GM18858 (cell line): ENCODE results near the gene GEMIN7.
"Not testable (repeated sequence)": the region's sequence is repeated elsewhere in the genome, so short reads cannot be mapped to it uniquely, and the experiment has no call there.

Experiments used
- ATAC-seq: cut with Tn5 transposase; IDR thresholded peaks from one replicate; pipeline ENCODE4 v1.9.1; 2021; ENCODE audit not compliant: unreplicated experiment

Gene GEMIN7

GRCh38 chr19:45102481-45102880 lies 23.4 kb downstream of the GEMIN7 start:
- ATAC-seq: no peak

GRCh38 chr19:45103156-45103507 lies 24.1 kb downstream of the GEMIN7 start:
- ATAC-seq: no peak

DNA sequence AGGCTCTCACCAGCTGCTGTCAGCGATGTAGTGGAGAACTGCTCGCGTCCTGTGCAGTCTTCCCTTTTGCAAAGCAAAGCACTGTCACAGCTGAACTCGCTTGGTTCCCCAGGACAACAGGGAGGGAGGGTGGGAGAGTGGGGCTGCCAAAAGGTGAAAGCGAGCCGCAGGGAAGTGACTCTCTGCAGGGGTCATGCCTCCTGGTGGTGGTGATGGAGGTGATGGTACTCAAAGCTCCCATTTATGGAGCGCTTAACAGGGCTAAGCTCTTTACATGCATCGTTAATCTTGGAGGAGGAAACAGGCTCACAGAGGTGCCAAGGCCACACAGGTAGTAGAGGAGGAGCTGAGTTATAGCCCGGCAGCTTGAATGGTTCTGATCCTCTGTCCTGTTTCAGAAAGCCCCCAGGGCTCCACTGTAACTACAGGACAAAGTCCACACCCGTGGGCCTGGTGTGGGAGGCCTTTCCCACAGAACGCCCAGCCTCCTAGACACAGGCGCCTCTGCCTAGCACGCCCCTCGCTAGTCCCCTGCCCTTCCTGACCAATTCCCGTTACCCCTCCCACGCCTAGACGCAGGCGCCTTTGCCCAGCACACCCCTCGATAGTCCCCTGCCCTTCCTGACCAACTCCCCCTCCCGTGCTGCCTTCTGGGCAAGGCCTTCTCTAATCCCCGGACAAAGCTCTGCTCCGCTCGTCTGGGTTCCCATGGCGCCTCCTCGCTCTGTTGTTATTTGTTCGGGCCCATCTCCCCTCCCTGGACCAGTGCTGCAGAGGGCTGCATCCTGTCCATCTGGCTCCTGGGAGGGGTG lies 24.7 kb downstream of the GEMIN7 start:
- ATAC-seq: no peak

DNA sequence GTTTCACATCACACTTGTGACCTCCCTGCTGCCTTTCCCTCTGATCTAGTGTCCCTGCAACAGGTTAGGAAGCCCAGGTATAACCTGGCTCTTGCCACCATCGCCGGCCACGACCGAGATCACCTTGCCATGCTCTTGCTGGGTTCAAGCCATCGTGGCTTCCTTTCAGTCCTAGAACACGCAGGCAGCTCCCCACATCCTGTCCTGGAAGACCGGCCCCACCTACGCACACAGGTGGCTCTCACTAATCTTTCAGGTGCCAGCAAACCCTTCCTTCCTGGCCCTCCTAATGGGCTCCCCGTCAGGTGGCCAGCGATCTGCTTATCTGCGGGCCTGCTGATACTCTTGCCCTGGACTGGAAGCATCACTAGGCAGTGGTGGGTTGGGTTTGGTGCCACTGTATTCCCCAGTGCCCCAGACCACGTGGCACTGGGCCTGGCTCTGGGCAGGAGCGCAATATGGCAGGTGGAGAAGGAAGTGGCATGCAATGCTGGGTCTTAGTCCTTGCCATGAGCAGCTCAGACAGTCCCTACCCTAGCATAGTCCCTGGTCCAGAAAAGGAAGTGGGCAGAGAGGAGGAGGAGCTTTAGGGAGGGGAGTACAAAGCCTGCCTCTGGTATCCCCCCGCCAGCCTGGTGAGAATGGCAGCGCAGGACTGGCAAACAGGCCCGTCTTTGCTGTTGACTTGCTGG lies 25.7 kb downstream of the GEMIN7 start:
- no peak for ATAC-seq

DNA sequence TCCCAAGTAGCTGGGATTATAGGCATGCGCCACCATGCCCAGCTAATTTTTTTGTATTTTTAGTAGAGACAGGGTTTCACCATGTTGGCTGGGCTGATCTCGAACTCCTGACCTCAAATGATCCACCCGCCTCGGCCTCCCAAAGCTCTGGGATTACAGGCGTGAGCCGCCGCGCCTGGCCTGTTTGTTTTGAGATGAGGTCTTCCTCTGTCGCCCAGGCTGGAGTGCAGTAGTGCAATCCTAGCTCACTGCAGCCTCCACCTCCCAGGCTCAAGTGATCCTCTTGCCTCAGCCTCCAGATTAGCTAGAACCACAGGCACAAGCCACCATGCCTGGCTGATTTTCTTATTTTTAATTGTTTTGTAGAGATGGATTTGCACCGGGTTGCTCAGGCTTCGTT lies 27.3 kb downstream of the GEMIN7 start:
- not testable (repeated sequence) for ATAC-seq

GRCh38 chr19:45107621-45108150 lies 28.6 kb downstream of the GEMIN7 start:
- no peak for ATAC-seq

- ATAC-seq: no peak
Observed at GRCh38 chr19:45110851-45111266, 31.8 kb downstream of the GEMIN7 start.

DNA sequence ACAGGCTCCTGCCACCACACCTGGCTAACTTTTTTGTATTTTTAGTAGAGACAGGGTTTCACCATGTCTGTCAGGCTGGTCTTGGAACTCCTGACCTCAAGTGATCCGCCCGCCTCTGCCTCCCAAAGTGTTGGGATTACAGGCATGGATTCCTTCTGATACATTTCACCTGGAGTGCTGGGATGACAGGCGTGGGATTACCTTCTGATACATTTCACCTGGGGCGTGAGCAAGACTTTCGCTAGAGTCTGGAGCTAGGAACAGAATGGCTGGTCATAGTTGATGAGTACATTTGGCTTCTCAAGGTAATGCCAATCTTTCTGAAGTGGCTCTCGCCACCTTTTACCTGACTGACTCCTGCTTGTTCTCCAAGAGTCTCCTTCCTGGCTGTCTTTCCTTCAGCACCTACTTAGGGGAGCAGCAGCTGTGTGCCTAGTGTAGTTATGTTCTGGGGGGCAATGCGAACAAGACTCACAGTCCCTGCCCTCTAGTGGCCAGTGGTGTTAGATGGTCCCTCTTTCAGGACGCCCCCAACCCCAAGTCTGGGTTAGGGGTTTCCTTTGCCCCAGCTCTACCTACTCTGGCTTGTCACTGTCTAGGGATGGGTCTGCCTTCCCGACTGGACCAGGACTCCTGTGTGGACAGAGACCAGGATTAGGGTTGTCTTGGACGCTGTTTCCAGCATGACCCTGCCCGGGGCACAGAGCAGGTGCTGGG lies 33.2 kb downstream of the GEMIN7 start:
- ATAC-seq: no peak

DNA sequence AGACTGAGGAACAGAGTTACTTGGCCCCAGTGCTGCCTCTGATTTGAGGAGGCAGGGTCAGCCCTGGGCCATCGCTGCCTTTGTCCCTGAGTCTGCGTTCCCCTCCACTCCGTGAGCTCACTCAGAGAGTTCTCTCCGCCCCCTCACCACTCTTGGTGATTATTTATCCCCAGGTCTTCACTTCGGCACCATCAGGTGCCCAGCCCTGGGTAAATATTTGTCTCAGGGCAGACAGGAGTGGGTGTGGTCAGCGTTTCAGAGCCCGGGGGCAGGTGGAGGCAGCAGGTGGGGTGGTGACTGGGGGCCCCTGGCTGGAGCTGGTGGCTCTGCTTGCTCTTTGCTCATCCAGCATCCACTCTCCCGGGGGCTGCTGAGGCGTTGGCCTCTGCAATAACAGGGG lies 34.6 kb downstream of the GEMIN7 start:
- ATAC-seq: no peak

DNA sequence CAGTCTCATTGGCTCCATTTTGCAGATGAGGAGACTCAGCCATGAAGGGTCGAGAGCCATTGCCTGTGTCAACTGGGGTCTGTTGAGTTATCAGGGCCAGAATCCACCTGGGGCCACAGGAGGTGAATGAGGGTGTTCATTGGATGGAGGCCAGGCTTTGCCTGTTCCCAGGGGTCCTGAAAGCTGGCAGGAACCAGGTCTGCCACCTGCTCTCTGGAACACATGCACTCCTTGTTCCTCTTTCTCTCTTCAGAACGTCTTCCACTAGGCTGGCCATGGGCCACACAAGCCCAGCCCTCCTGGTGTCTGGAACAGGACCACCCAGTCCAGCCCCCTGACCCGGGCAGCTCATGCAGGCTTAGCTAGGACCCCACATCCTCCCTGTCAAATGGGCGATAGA lies 35.1 kb downstream of the GEMIN7 start:
- ATAC-seq: no peak

DNA sequence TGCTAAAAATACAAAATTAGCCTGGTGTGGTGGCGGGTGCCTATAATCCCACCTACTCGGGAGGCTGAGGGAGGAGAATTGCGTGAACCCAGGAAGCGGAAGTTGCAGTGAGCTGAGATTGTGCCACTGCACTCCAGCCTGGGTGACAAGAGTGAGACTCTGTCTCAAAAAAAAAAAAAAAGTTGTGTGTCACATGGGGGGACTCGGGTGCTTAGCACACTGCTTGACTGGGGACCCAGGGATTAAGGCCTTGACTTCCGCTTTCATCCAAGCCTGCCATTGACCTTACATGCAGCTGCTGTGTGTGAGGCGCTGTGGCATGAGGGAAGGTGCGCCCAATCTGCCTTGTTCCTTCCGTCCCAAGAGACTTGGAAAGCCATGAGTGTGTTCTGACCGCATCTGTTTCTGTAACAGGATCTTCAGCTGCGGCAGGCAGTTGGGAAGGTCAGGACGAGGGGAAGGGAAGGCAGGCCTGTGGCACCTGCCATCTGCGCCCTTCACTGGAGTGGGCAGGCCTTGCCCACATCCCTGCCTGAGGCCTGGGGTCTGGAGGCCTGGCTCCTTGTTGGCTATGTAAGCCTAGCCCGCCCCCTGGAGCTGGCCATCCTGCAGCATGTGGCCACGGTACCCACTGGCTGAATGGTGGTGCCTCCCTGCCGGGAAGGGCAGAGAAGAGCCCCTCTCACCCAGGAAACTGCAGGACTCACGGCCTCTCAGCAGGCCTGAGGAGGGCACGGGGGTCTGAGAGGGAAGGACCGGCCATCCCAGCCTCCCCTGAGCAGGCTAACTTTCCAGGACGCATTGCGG lies 37.0 kb downstream of the GEMIN7 start:
- ATAC-seq: no peak

DNA sequence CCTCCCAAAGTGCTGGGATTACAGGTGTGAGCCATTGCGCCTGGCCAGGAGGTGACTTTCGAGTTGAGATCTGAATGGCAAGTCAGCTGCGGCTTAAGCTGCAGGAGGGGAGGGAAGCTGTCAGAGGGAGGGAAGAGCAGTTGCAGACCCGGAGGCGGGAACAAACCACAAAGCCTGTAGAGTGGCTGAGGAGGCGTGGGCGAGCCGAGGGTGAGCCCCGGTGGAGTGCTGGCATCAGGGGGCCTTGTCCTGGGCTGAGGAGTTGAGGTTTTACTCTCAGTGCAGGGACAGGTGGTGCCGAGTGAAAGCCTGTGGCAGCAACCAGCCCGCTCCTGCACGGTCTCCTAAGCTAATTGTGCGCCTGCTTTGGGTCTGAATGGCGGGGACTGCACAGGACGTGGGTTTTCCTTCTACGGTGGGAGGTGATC lies 38.1 kb downstream of the GEMIN7 start:
- no peak for ATAC-seq

- ATAC-seq: no peak
Observed at GRCh38 chr19:45117671-45118070, 38.6 kb downstream of the GEMIN7 start.

DNA sequence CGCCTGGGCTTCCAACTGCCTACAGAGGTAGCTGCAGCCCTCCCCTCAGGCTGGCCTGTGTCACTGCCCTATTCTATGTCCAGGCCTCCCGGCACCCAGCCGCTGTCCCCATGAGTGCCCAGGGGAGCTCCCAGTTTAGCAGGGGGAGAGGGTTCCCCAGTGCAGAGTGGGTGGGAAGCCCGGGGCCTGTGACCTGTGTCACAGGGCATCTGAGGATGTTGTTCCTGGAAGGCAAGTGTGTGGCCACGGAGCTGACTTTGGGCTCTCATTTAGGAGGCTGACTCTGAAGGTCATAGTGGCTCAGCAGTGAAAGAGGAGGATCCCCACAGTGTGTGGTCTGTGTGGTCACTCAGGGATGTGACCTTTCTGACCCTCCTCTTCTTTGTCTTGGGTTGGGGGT lies 39.0 kb downstream of the GEMIN7 start:
- ATAC-seq: no peak

- not testable (repeated sequence) for ATAC-seq
Observed at GRCh38 chr19:45118591-45119355, 39.7 kb downstream of the GEMIN7 start.

DNA sequence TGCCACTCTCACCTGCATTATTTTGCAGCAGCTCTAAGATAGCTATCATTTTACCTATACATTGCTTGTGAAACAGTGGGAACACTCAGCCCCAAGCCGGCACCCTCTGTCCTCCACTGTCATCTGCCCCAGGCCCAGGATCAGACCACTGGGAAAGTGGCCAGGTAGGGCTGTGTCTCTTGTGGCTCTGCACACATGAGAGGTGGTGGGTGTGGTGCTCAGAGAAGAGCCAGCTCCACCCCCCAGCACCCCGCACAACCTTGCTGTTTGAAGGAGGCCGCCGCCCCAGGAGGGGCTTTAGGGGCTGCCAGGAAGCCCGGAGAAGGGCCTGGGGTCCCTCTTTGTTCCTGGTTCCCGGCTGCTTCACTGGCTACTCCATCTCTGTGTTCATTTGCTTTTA lies 40.5 kb downstream of the GEMIN7 start:
- no peak for ATAC-seq

GRCh38 chr19:45121827-45122345 lies 42.8 kb downstream of the GEMIN7 start:
- no peak for ATAC-seq

GRCh38 chr19:45122832-45123231 lies 43.8 kb downstream of the GEMIN7 start:
- ATAC-seq: no peak

DNA sequence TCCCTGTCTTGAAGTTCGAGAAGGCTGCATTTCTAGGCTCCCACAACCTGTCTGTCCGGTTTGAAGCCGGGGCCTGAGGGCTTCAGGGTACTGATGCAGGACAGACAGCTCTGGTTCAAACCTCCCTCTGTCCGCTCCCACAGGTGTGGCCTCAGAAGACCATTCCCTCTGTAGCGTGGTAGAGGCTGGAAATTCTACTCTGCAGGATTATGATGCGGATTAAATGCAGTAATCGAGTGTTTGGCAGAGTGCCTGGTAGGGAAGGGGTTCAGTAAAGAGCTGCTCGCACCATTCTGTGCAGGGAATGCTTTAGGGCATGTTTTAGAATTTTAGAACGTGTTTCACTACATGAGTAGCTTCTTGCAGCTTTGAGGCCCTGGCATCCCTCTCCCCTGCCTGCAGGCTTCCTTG lies 44.4 kb downstream of the GEMIN7 start:
- ATAC-seq: no peak

DNA sequence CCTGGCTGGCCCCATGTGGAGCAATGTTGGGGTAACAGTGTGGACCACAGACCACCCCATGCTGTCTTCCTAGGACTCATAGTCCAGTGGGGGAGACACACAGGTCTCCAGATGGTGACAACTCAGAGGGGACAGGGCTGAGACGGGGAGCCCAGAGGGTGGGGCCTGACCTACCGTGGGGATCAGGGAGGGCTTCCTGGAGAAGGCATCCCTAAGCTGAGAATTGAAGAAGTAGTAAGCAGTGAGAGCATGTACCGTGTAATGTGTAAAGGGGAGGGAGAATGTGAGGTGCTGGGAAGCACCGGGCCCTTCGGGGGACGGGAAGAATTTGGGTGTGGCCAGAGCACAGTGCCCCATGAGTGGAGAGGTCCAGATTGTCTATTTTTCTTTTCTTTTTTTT lies 45.0 kb downstream of the GEMIN7 start:
- no peak for ATAC-seq
